ENCODE results near the gene IER5L.

Gene IER5L

GRCh38 chr9:129181246-129181645 is 3.2 kb upstream of the IER5L start:
- H3K4me3 ChIP-seq (ENCODE audit: low read length), result no peak overlapping the region
- H3K9ac ChIP-seq (ENCODE audit: low read depth, low read length), result no peak overlapping the region
- H3K36me3 ChIP-seq (ENCODE audit: insufficient read depth, low read length), result no peaks in the 10 kb centered on the region
- H3K4me1 ChIP-seq (ENCODE audit: insufficient read depth, low read length), result peaks cover 8% of the 10 kb centered on the region; the same call in 1 of the 2 replicates
- H3K27me3 ChIP-seq (ENCODE audit: insufficient read depth, low read length), result peaks cover 72% of the 10 kb centered on the region
- H3K9me3 ChIP-seq (ENCODE audit: insufficient read depth, low read depth, low read length), result no peaks in the 10 kb centered on the region
- WGBS, result 71% methylated on average over 5 of the region's 5 CpGs
- H3K27ac ChIP-seq (ENCODE audit: low read depth, low read length), result no peak overlapping the region

GRCh38 chr9:129178568-129179382 is 714 bp upstream of the IER5L start:
- Histone ChIP-seq H3K9me3 (ENCODE audit: insufficient read depth, low read depth, low read length) (no peaks in the 10 kb centered on the region), H3K4me1 (ENCODE audit: insufficient read depth, low read length) (peaks cover 9% of the 10 kb centered on the region), H3K36me3 (ENCODE audit: insufficient read depth, low read length) (no peaks in the 10 kb centered on the region), H3K9ac (ENCODE audit: low read depth, low read length) (no peak overlapping the region), H3K27ac (ENCODE audit: low read depth, low read length) (no peak overlapping the region), H3K27me3 (ENCODE audit: insufficient read depth, low read length) (peaks cover 77% of the 10 kb centered on the region), H3K4me3 (ENCODE audit: low read length) (peak overlapping the region; percentile 62)
- 1% methylated on average over 44 of the region's 45 CpGs for WGBS

- Histone ChIP-seq H3K4me3 (ENCODE audit: low read length) (peak overlapping the region; percentile 65), H3K9me3 (ENCODE audit: insufficient read depth, low read depth, low read length) (no peaks in the 10 kb centered on the region), H3K4me1 (ENCODE audit: insufficient read depth, low read length) (peaks cover 15% of the 10 kb centered on the region), H3K9ac (ENCODE audit: low read depth, low read length) (peak overlapping the region; percentile 45; the same call in 1 of the 2 replicates), H3K27me3 (ENCODE audit: insufficient read depth, low read length) (peaks cover 78% of the 10 kb centered on the region), H3K36me3 (ENCODE audit: insufficient read depth, low read length) (no peaks in the 10 kb centered on the region), H3K27ac (ENCODE audit: low read depth, low read length) (no peak overlapping the region)
- under 1% methylated on average over 56 of the region's 56 CpGs for WGBS
Observed at GRCh38 chr9:129177443-129177790, 644 bp downstream of the IER5L start.

- Histone ChIP-seq H3K9ac (ENCODE audit: low read depth, low read length) (peak overlapping the region; percentile 38; the same call in 1 of the 2 replicates), H3K9me3 (ENCODE audit: insufficient read depth, low read depth, low read length) (no peaks in the 10 kb centered on the region), H3K4me3 (ENCODE audit: low read length) (peak overlapping the region; percentile 65), H3K27me3 (ENCODE audit: insufficient read depth, low read length) (peaks cover 78% of the 10 kb centered on the region), H3K27ac (ENCODE audit: low read depth, low read length) (no peak overlapping the region), H3K36me3 (ENCODE audit: insufficient read depth, low read length) (no peaks in the 10 kb centered on the region), H3K4me1 (ENCODE audit: insufficient read depth, low read length) (peaks cover 15% of the 10 kb centered on the region)
- WGBS, result 1% methylated on average over 80 of the region's 80 CpGs
Observed at GRCh38 chr9:129176701-129177442, 1.2 kb downstream of the IER5L start.

- Histone ChIP-seq H3K9me3 (ENCODE audit: insufficient read depth, low read depth, low read length) (no peaks in the 10 kb centered on the region), H3K4me3 (ENCODE audit: low read length) (peak overlapping the region; percentile 65), H3K27me3 (ENCODE audit: insufficient read depth, low read length) (peaks cover 70% of the 10 kb centered on the region), H3K36me3 (ENCODE audit: insufficient read depth, low read length) (no peaks in the 10 kb centered on the region), H3K4me1 (ENCODE audit: insufficient read depth, low read length) (peaks cover 15% of the 10 kb centered on the region), H3K9ac (ENCODE audit: low read depth, low read length) (peak overlapping the region; percentile 38; the same call in 1 of the 2 replicates), H3K27ac (ENCODE audit: low read depth, low read length) (no peak overlapping the region)
- WGBS, result under 1% methylated on average over 43 of the region's 47 CpGs
Observed at GRCh38 chr9:129175825-129176633, 2.0 kb downstream of the IER5L start.

- H3K9ac ChIP-seq (ENCODE audit: low read depth, low read length), result peak overlapping the region; percentile 32; the same call in 1 of the 2 replicates
- WGBS, result 3% methylated on average over 9 of the region's 10 CpGs
- no peaks in the 10 kb centered on the region for H3K36me3 ChIP-seq (ENCODE audit: insufficient read depth, low read length)
- no peak overlapping the region for H3K27ac ChIP-seq (ENCODE audit: low read depth, low read length)
- no peaks in the 10 kb centered on the region for H3K9me3 ChIP-seq (ENCODE audit: insufficient read depth, low read depth, low read length)
- H3K27me3 ChIP-seq (ENCODE audit: insufficient read depth, low read length), result peaks cover 64% of the 10 kb centered on the region
- H3K4me1 ChIP-seq (ENCODE audit: insufficient read depth, low read length), result peaks cover 15% of the 10 kb centered on the region
- H3K4me3 ChIP-seq (ENCODE audit: low read length), result peak overlapping the region; percentile 65
Observed at GRCh38 chr9:129175515-129175824, 2.6 kb downstream of the IER5L start.

GRCh38 chr9:129174724-129175514 is 3.1 kb downstream of the IER5L start:
- peak overlapping the region; percentile 65 for H3K4me3 ChIP-seq (ENCODE audit: low read length)
- peaks cover 15% of the 10 kb centered on the region for H3K4me1 ChIP-seq (ENCODE audit: insufficient read depth, low read length)
- peak overlapping the region; percentile 43; the same call in 1 of the 2 replicates for H3K27ac ChIP-seq (ENCODE audit: low read depth, low read length)
- peak overlapping the region; percentile 56 for H3K9ac ChIP-seq (ENCODE audit: low read depth, low read length)
- no peaks in the 10 kb centered on the region for H3K36me3 ChIP-seq (ENCODE audit: insufficient read depth, low read length)
- 2% methylated on average over 41 of the region's 53 CpGs for WGBS
- no peaks in the 10 kb centered on the region for H3K9me3 ChIP-seq (ENCODE audit: insufficient read depth, low read depth, low read length)
- peaks cover 59% of the 10 kb centered on the region for H3K27me3 ChIP-seq (ENCODE audit: insufficient read depth, low read length)

- peaks cover 10% of the 10 kb centered on the region for H3K4me1 ChIP-seq (ENCODE audit: insufficient read depth, low read length)
- H3K36me3 ChIP-seq (ENCODE audit: insufficient read depth, low read length), result no peaks in the 10 kb centered on the region
- H3K27ac ChIP-seq (ENCODE audit: low read depth, low read length), result peak overlapping the region; percentile 43; the same call in 1 of the 2 replicates
- WGBS, result under 1% methylated on average over 55 of the region's 55 CpGs
- H3K4me3 ChIP-seq (ENCODE audit: low read length), result peak overlapping the region; percentile 65
- peaks cover 52% of the 10 kb centered on the region for H3K27me3 ChIP-seq (ENCODE audit: insufficient read depth, low read length)
- H3K9ac ChIP-seq (ENCODE audit: low read depth, low read length), result peak overlapping the region; percentile 56
- H3K9me3 ChIP-seq (ENCODE audit: insufficient read depth, low read depth, low read length), result no peaks in the 10 kb centered on the region
Observed at GRCh38 chr9:129174102-129174723, 3.8 kb downstream of the IER5L start.

- Histone ChIP-seq H3K27me3 (ENCODE audit: insufficient read depth, low read length) (peaks cover 48% of the 10 kb centered on the region), H3K27ac (ENCODE audit: low read depth, low read length) (no peak overlapping the region), H3K4me3 (ENCODE audit: low read length) (peak overlapping the region; percentile 65), H3K4me1 (ENCODE audit: insufficient read depth, low read length) (peaks cover 7% of the 10 kb centered on the region; the same call in 1 of the 2 replicates), H3K9ac (ENCODE audit: low read depth, low read length) (no peak overlapping the region), H3K9me3 (ENCODE audit: insufficient read depth, low read depth, low read length) (no peaks in the 10 kb centered on the region), H3K36me3 (ENCODE audit: insufficient read depth, low read length) (no peaks in the 10 kb centered on the region)
- 28% methylated on average over 29 of the region's 29 CpGs for WGBS
Observed at GRCh38 chr9:129173296-129174101, 4.6 kb downstream of the IER5L start.

All from HUES64 (cell line).